ENCODE results near the gene RGS14. TPM values are rescaled to one million over a fixed set of nuclear protein-coding genes. Genes with fewer than 3 reads are reported as not detected.
A peak's percentile ranks its signal among the peaks of the same experiment; 100 is the strongest.

Gene RGS14
- total RNA-seq, 4 donors from 2014 or later: 3.7 to 18.3 (median 11.9) TPM

- WGBS: 80% methylated on average over 4 of the region's 4 CpGs
- H3K4me1 ChIP-seq: peaks cover 17 to 58% (median 53%) of the 10 kb centered on the region in 4 donors
- TF ChIP-seq POLR2AphosphoS5 (IDR thresholded peaks at IDR 0.05) (no peak), CTCF (IDR thresholded peaks at IDR 0.05) (no peak), EP300 (IDR thresholded peaks at IDR 0.05) (no peak), POLR2A (IDR thresholded peaks at IDR 0.05; ENCODE audit: low read depth) (no peak)
- no peaks in the 10 kb centered on the region for H3K27me3 ChIP-seq
- no peak overlapping the region for H3K27ac ChIP-seq (replicated peaks in 1 of 4)
- intact Hi-C loops (cut with DNase I): no loop called here
- DNase-seq (ENCODE audit: extremely low spot score): no peak
- no peaks in the 10 kb centered on the region for H3K9me3 ChIP-seq
- H3K36me3 ChIP-seq: peaks cover 0 to 46% (median 23%) of the 10 kb centered on the region in 4 donors
- H3K4me3 ChIP-seq: no peak overlapping the region
These were observed 10.0 kb upstream of the RGS14 start for GRCh38 chr5:177347699-177348098.

- WGBS: 66% methylated on average over 3 of the region's 3 CpGs
- DNase-seq (ENCODE audit: extremely low spot score): no peak
- H3K4me1 ChIP-seq: peaks cover 17 to 58% (median 53%) of the 10 kb centered on the region in 4 donors
- intact Hi-C loops (cut with DNase I): no loop called here
- TF ChIP-seq POLR2A (IDR thresholded peaks at IDR 0.05; ENCODE audit: low read depth): no peak
- no peak for TF ChIP-seq POLR2AphosphoS5 (IDR thresholded peaks at IDR 0.05)
- TF ChIP-seq CTCF (IDR thresholded peaks at IDR 0.05): no peak
- TF ChIP-seq EP300 (IDR thresholded peaks at IDR 0.05): no peak
- H3K4me3 ChIP-seq: no peak overlapping the region
- no peaks in the 10 kb centered on the region for H3K9me3 ChIP-seq
- H3K36me3 ChIP-seq: peaks cover 0 to 34% (median 20%) of the 10 kb centered on the region in 4 donors
- H3K27ac ChIP-seq (replicated peaks in 1 of 4): no peak overlapping the region
- H3K27me3 ChIP-seq: no peaks in the 10 kb centered on the region
These were observed 8.4 kb upstream of the RGS14 start for GRCh38 chr5:177349362-177349647.

- intact Hi-C loops (cut with DNase I): loop anchor here (5.0 kb wide), 1 partner anchor 32 kb away; no protein-coding TSS in a partner anchor
- no peaks in the 10 kb centered on the region for H3K9me3 ChIP-seq
- peaks cover 17 to 58% (median 53%) of the 10 kb centered on the region in 4 donors for H3K4me1 ChIP-seq
These were observed 8.0 kb upstream of the RGS14 start for GRCh38 chr5:177349762-177350161.

GRCh38 chr5:177350776-177351391, 6.8 kb upstream of the RGS14 start:
- 36% methylated on average over 9 of the region's 19 CpGs for WGBS
- Histone ChIP-seq H3K27ac (replicated peaks in 1 of 4) (peak overlapping the region; percentile 87 to 92 (median 91)), H3K9me3 (no peaks in the 10 kb centered on the region), H3K36me3 (peaks cover 0 to 31% (median 16%) of the 10 kb centered on the region in 4 donors), H3K4me3 (peak overlapping the region; percentile 83 to 99 (median 92)), H3K27me3 (no peaks in the 10 kb centered on the region), H3K4me1 (peaks cover 17 to 56% (median 52%) of the 10 kb centered on the region in 4 donors)
- DNase-seq (ENCODE audit: extremely low spot score): no peak
- TF ChIP-seq CTCF (IDR thresholded peaks at IDR 0.05): no peak
- no peak for TF ChIP-seq EP300 (IDR thresholded peaks at IDR 0.05)
- TF ChIP-seq POLR2A (IDR thresholded peaks at IDR 0.05; ENCODE audit: low read depth): no peak
- intact Hi-C loops (cut with DNase I): loop anchor here (5.0 kb wide), 1 partner anchor 34 kb away; no protein-coding TSS in a partner anchor

More at GRCh38 chr5:177349762-177350161, 8.0 kb upstream of the RGS14 start:
- Histone ChIP-seq H3K27ac (replicated peaks in 1 of 4) (no peak overlapping the region), H3K27me3 (no peaks in the 10 kb centered on the region), H3K4me3 (peak overlapping the region in 1 of 4 donors; percentile 83), H3K36me3 (peaks cover 0 to 32% (median 17%) of the 10 kb centered on the region in 4 donors)
- 81% methylated on average over 5 of the region's 5 CpGs for WGBS
- DNase-seq (ENCODE audit: extremely low spot score): no peak
- TF ChIP-seq EP300 (IDR thresholded peaks at IDR 0.05): no peak
- no peak for TF ChIP-seq CTCF (IDR thresholded peaks at IDR 0.05)
- TF ChIP-seq POLR2AphosphoS5 (IDR thresholded peaks at IDR 0.05): no peak
- no peak for TF ChIP-seq POLR2A (IDR thresholded peaks at IDR 0.05; ENCODE audit: low read depth)
